GM18951 (cell line): Measurements from ENCODE around the gene PHF21A.

Experiments
- POLR2A ChIP-seq: IDR thresholded peaks from 4 replicates; pipeline ENCODE4 v1.6.1; 2011; ENCODE audit warnings: mild to moderate bottlenecking; ENCODE audit not compliant: insufficient read length, insufficient read depth; ENCODE audit errors: extremely low read depth
- in situ Hi-C: fragments of 300-500 bp; cut with MboI; formaldehyde crosslinking; loops from one replicate; pipeline ENCODE4 v1.12.0; 2022; ENCODE audit warnings: low sequenced_read_pairs, mixed read lengths, inconsistent platforms; ENCODE audit not compliant: unreplicated experiment

Gene PHF21A

DNA sequence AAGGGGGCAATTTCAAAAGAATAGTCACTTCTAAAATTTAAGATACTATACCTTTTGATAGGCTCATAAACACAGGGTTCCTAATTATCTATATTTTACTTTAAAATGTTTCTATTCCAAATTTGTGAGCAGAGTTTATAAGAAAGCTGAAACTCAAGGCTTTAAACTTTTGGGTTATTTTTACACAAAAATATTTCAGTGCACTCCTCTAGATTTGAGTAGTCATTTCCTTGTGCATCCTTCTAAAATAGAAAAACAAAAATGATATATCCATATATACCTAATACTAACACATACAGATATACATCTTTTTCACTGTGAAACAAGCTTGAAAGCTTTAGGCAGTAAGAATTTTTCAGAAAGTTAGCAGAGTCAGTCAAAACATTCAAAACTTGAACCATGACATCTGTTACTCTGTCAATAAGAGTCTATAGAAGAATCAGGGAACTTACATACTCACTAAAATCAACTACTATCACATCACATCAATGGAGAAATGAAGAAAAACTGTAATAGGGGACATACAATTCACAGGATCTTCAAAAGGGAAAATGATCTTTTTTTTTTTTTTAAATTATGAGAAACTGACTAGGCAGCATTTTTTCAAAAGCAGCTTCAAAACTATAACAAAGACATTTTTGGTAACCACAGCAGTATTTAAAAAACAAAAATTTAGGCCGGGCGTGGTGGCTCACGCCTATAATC is 5.1 kb downstream of the PHF21A start:
- no peak for TF ChIP-seq POLR2A
- in situ Hi-C loops: no loop called here

DNA sequence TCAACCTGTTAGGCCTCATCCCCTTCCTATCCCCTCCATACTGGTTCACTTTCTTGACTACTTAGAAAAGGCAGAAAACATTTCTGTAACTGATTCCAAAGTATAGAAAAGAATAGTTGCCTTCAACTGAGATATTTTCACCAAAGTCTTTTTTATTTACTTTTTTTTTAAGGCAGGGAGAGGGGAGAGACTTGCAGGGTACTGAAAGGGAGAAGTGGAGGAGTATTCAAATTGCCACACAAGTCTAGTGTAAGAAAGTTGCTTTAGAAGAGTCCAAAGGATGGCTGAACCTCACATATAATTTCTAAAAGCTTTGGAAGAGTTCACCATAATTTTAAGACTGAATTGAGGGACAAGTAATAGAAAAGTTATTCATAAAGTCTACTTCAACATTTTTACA is 6.3 kb downstream of the PHF21A start:
- TF ChIP-seq POLR2A: no peak
- in situ Hi-C loops: no loop called here

DNA sequence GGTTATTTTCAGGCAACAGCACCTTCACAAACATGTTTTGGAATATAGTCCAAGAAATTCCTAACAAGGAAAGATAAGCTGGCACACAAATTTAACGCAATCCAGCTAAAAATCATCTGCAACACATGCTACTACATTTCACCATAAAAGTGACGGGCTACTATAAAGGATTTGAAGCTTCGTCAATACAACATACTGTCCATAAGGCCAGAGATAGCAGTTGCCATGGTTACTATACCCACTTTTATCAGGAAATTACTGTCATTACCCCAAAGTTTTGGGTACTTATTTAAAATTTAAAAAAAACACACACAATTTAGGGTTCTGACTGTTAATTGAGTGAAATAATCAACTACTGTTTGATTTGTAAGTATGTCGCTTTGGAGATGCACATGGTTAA is 6.9 kb downstream of the PHF21A start:
- in situ Hi-C loops: no loop called here
- no peak for TF ChIP-seq POLR2A

DNA sequence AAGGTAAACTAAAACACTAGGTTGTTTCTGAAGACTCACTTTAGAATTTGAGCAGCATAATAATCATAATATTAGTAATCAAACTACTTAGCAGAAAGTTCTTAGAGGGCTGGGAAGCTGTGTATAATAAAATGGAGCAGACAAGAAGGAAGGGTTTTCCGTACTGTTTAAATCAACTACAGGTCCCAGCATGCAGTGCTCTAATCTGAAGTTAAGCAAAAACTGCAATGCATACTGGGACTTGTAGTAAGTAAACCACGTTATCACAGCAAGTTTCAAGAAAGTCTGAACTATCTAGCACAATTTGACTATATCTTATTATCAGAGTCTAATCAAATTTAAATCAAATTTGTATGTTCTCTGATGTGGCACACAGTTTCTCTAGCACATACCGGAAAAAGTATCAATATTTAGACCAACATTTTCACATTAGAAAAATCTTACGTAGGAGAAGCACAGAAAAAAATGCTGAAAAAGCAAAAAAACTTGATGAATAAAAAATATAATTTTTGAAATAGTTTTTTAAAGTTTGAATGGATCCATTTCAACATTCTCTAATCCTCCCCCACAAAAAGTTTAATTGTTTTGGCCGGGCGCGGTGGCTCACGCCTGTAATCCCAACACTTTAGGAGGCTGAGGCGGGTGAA is 8.2 kb downstream of the PHF21A start:
- no peak for TF ChIP-seq POLR2A
- in situ Hi-C loops: no loop called here

DNA sequence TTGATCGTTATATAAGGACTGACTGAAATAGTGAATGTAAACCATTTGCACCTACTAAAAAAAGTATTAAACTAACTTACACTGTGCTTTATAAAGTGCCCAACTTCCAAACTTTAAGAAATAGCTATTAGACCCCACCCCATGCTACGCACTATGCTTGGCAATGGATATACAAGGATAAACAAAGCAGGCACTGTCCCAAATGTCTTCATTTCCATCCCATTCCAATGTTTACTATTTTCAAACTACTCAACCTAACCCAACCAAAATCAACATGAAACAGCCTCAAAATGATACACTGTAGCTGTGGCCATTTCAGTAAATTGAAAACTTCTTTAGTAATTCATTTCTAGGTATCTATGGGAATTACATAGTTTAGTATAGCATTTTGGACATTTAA is 12.5 kb downstream of the PHF21A start:
- no peak for TF ChIP-seq POLR2A
- in situ Hi-C loops: no loop called here

DNA sequence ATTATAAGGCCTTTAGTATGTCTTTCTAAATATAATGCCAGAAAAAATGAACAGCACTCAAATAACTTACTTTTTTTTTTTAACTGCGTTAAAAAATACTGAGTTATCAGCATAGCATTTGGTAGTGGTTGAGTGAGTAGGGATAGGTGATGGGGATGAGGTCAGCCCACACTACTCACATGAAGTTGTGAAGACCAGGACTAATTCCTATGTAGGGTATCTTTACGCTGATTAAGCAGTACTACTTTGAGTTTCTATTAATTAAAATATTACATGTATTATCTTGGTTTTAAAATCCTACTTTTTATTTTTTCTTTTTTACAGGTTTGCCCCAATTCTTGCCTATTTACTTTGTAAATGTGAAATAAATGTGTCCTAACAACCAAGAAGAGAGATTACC is 13.5 kb downstream of the PHF21A start:
- in situ Hi-C loops: no loop called here
- no peak for TF ChIP-seq POLR2A

DNA sequence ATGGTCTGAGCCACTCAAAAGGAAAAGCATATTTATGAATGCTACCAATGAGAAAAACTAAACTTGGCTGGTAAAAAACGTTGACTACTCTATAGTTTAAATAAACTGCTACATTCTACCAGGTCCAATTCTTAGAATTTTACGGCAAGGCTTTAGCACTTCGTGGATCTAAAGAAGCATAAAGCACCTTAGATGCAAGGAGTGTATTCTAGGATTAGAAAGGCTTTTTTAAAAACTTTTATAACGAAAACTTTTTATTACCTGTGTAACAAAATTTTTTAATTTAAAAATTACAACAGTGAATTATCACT is 13.9 kb downstream of the PHF21A start:
- no peak for TF ChIP-seq POLR2A
- in situ Hi-C loops: no loop called here

DNA sequence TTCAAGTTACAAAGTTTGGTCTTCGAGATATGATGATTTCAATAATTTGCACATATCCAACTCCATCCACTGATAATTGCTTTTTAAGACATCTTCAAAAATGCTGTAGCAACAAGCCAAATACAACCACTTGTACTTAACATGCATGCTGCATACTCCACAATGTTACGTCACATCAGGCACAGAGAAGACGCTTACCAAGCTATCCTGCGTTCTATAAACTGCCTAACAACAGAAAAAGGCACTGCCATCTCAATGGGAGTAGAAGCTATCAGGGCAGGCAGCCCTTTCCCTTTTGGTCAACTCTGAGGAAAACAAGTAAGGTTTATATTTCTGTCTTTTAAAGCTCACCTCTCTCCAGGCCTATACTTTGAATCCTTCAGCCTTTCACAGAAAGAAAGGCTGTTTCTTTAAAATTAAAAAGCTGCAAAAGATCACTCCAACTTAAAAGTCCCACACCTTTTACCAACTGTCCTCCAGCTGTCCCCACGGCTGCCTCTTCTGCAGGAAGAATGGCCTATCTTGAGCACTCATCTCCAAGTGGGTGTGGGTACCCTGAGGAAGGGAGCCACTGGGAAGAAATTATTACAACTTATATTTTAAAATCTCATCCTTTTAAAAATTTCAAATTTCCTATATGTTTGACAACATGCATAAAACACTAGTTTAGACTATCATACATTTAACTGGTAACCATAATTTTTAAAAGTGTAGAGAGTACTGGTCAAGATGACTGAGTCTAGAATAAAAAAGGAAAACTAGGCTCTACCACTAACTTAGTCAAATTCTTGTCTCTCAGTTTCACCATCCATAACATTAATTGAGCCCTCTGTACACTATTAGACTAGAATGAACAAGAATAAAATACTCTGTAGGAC is 14.5 kb downstream of the PHF21A start:
- in situ Hi-C loops: no loop called here
- no peak for TF ChIP-seq POLR2A

DNA sequence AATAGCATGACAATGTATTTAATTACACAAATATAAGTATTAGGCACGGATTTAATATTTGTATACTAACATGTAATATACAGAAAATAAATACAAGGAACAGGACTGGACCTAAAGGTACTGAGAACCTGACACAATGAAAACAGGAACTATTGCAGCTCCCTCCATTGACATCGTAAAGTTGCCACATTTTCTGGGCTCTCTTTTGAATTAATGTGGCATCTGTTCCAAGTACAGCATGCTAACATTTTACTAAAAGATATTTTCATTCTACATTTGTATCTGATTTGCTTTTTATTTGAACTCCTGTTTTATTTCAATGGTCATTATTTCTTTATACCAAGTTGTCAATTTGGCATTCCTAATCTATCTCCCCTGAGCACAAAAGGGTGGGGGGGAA is 15.3 kb downstream of the PHF21A start:
- TF ChIP-seq POLR2A: no peak
- in situ Hi-C loops: no loop called here

DNA sequence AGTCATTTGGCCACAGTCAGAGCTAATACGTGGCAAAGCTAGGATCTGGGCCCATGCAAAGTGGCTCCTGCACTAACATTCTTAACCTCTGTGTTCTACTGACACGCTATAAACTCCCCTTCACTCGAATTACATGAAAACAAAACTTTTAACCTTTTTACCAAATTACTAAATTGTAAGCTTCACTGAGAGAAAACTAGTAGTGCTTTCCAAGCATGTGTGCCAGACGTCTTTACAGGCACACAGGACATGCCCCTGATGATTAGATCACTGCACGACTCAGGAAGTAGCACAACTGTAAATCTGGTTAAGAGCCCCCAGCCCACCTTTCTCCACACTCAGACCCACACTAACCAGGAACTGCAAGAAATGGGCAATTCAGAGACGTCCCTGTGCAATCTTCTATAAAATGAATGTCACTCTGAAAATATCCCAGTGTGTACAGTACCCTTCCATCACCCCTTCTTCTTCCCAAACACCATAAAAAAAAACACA is 16.1 kb downstream of the PHF21A start:
- in situ Hi-C loops: no loop called here

DNA sequence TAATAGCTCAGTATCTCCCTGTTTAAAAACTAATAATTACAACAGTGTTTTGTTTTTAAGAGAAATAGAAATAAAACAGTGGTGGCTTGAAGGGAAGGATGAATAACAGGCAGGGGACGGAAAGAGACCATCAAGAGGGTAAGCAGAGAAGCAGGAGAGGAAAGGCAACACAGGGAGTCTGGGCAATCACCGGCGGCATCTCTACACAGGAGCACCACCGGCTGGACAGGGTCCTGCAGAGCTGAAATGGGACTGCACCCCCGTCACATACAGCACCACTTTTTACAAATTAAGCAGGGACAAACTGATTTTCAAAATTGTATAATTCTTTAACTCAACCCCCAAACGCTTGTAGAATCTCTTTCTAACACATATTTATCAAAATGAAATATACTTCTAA is 18.4 kb downstream of the PHF21A start:
- in situ Hi-C loops: no loop called here
- no peak for TF ChIP-seq POLR2A

More for the DNA sequence above, 16.1 kb downstream of the PHF21A start:
- no peak for TF ChIP-seq POLR2A

DNA sequence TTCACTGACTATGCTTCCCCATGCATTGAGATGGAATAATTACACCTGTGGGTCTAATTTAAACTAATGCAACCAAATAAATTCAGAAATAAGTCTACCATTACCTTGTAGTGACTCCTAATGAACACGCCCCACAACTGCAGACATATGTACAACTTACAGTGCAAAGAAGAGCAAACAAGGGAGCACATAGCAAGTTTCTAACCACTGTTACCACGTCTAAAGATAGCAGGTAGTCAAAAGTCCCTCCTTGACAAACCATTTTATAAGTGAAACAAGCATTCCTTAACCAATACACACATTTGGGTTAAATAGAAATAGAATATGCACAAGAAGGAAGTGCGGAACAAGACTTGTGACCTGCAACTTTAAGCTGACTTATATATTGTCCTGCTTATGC is 20.6 kb downstream of the PHF21A start:
- in situ Hi-C loops: no loop called here
- no peak for TF ChIP-seq POLR2A

DNA sequence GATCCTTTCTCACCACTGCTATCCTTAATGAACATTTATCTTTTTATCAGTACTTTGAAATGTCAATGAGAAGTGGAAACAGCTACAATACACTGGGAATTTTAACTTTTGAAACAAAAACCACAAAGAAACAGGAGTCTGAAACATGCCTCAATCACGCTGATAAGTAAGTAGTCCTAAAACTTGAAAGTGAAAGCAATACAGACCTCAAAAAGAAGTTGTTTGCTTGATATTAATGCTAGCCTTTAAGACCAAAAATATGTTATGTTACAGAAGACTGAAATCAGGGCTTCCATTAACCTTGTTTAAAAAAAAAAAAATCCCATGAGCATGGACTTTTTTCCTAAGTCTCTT is 21.3 kb downstream of the PHF21A start:
- in situ Hi-C loops: no loop called here
- TF ChIP-seq POLR2A: no peak

DNA sequence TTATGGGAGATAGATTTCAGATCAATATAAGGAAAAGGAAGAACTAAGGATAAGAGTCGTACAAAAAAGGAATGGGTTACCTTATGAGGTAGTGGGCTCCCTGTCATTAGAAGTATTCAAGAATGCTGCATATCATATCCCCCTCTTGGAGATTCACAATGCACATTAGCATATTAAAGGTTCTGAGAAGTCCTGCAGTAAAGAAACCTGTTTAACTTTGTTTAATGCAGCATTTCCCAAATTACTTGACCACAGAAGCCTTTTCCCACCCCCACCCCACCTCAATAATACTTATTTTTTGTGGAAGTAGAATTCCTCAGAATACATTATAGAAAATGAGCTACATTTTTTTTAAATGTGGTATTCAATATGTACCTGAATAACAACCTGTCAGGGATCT is 30.9 kb downstream of the PHF21A start:
- in situ Hi-C loops: no loop called here

More for the DNA sequence above, 30.9 kb downstream of the PHF21A start:
- no peak for TF ChIP-seq POLR2A
